ENCODE measurements around the gene PMFBP1.

The PMFBP1 gene

DNA sequence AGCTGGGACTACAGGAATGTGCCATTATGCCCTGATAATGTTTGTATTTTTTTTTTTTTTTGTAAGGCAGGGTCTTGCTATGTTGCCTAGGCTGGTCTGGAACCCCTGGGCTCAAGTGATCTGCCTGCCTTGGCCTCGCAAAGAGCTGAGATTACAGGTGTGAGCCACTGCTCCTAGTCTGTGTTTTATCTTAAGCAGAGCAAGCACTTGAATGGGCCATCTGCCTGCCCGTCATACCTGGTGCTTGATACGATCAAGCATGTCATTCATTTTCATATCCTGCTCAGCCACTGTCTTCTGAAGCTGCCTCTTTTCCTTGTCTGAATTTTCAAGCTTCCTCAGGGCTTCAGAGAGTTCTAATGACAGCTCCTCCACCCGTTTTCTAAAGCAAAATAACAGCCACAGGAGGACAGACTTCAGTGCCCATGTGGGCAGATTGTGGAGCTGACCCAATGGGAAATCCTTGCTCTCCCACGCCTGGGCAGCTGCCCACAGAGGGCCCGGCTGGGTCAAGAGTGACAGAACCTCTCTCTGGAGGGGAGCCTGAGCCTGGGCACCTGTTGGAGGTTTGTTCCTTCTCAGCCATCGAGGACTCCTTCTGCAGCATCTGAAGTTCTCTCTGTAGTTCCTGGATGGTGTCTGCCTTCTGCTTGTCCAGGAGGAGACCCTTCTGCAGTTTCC lies 41.8 kb downstream of the PMFBP1 start:
- DNase-seq = no peak

DNA sequence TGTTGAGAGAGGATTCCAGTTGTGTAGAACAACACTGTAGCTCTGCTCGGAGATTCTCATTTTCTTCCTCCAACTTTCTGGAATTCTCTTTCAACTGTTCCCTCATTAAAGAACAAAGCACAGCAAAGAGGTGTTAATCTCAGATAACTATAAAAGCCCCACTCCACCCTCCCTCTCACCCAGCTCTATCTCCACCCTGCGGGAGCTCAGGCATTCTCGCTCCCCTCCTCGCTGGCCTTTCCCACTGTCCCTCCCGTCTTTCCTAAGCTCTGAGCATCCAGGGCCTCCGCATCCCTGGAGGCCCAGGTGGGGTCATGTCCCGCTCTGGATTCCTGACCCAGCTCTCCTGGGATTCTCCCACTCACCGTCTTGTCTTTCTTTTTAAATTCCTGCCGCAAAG lies 43.3 kb downstream of the PMFBP1 start:
- DNase-seq = no peak

- DNase-seq = no peak
These were observed 45.6 kb downstream of the PMFBP1 start for GRCh38 chr16:72126429-72126765.

GRCh38 chr16:72125635-72126428 lies 46.1 kb downstream of the PMFBP1 start:
- DNase-seq = no peak

- DNase-seq = peak; percentile 37 to 60
These were observed 47.0 kb downstream of the PMFBP1 start for GRCh38 chr16:72124761-72125634.

DNA sequence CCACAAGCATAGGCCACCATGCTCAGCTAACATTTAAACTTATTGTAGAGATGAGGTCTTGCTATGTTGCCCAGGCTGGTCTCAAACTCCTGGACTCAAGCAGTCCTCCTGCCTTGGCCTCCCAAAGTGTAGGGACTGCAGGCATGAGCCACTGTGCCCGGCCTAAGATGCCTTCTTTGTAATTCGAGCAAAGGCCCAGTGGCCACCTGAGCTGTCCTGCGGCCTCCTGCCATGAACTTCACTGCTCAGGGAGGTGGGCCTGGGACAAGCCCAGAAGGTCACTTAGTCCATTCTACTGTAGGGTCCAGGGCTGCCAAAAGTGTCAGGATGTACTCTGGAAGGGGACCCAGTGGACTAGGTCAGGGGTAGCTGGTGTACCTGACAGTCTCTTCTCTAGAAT lies 47.8 kb downstream of the PMFBP1 start:
- no peak for DNase-seq

DNA sequence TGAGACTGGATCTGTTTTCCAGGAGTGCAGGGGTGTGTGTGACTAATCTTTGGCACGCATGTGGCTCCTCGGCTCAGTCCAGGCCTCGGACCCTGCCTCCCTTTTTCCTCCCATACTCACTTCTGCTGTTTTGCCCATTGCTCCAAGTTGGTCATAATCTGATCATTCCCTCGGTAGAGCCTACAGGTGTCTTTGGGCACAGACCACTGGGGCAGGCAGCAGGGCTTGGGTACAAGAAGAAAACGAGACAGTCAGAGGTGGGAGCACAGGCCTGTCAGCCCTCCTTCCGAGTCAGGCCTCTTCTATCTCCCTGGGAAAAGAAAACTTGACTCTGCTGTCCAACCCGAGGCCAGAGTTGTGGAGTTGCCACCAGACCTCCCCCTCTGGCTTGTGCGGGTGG lies 48.5 kb downstream of the PMFBP1 start:
- DNase-seq = no peak

- no peak for DNase-seq
These were observed 49.0 kb downstream of the PMFBP1 start for GRCh38 chr16:72122916-72123315.

- DNase-seq = no peak
These were observed 49.6 kb downstream of the PMFBP1 start for GRCh38 chr16:72122308-72122707.

DNA sequence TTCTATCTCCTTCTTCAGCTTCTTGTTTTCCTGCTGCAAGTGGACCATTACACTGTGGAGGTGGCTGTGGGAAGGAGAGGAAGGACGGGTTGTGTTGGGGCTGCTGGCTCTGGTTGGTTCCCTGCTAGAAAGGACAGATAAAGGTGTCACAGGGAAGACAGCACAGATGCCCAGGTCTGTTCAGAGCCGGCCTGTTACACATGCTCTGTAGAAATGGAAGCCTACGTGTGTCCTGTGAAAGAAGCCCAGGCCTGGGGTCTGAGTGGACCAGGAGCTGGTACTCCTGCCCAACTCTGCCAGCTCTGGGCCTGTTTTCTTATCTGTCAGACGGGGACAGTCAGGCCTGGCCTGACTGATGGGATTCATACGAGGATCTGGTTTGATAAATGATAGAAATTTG lies 51.9 kb downstream of the PMFBP1 start:
- no peak for DNase-seq

DNA sequence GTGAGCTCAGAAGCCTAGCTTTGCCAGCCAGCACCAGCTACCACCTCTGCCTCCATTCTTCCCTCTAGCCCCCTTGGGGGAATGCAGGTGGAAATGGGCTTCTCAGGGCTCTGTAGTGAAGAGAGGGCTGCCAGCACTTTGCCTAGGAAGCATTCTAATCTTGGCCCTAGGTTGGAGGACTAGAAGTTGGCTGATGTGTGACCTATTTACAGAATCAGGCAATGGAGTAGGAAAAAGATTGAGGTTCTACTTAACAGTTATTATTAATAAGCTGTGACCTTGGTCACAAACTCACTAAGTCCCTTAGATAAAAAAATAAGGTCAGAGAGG lies 58.4 kb downstream of the PMFBP1 start:
- DNase-seq = no peak

DNA sequence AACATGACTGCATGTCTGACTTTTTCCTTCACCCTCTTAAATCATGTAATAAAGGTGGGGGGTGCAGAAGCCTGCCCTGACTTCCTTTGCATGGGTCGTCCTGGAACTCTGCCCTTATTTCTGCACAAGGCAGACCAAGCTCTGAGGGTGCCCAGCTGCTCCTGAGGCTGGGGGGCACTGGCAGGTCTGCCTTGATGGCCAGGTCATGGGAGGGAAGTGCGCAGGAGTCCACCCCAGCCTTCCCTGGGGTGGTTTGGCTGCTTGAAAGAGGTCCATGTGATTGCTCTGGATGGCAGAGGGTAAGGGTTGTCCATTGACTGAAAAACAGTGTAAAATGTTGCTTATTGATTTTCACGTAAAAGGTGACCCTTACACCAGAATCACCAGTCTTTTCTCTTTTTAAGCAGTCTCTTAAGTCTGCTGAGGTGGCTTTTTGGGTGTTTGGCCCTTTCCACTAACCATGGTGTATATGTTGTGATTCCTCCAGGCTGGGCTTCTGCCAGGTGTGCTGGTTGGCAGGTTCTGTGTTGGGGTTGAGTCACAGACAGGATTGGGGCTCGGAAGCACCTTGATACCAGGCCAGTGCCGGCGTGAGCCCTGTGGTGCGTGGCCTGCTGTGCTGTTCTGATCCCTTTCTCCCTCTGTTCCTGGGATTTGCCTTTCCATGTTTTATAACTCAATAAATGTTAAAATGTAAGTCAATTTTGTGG lies 58.9 kb downstream of the PMFBP1 start:
- DNase-seq = no peak

DNA sequence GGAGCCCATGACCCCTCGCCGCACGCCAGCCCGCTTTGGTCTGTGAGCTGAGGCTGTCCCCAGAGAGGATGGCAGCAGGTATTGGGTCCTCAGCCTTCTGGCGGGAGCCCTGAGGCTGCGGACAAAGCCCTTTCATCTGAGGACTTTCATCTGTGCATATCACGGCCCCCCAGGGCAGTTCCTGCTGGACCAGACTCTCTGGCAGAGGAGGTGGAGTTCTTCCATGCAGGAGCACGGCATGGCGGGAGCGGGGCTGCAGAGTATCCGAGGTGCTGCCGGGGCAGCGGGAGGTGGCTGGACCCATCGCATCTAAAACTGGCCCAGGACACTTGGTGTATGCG lies 59.5 kb downstream of the PMFBP1 start:
- no peak for DNase-seq

DNA sequence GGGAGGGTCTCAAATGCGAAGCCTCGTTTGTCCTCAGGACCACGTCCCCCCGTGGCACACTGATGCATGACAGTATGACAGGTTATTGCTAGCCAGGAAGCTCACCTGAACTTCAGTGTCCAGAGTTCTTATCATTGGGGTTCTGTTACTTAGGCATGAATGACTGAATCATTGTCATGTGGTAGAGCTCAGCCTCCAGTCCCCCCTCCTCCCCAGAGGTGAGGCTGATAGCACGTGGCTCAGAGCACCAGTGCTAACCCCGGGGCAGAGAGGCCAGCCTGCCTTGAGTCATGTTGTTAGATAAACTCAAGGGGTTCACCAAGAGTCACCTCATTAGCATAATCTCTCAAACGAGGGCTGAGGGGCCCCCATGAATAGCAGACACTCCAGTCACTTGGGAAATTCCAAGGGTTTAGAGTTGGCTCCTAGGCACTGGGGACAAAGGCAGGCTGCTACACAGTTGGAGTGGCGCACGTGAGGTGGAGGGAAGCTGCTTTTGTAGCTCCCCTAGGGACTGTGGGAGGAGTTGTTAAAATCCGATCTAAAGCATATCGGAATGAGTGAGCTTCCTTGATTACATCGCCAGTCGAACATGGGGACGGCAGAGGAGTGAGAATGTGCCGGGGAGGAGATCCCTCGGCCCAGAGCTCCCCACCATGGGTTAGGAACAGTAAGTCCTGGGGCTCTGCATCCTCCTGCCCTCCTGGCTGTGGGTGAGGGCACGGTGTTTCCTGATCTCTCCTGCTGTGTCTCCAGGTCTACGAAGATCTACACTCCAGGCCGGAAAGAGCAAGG lies 60.1 kb downstream of the PMFBP1 start:
- no peak for DNase-seq

DNA sequence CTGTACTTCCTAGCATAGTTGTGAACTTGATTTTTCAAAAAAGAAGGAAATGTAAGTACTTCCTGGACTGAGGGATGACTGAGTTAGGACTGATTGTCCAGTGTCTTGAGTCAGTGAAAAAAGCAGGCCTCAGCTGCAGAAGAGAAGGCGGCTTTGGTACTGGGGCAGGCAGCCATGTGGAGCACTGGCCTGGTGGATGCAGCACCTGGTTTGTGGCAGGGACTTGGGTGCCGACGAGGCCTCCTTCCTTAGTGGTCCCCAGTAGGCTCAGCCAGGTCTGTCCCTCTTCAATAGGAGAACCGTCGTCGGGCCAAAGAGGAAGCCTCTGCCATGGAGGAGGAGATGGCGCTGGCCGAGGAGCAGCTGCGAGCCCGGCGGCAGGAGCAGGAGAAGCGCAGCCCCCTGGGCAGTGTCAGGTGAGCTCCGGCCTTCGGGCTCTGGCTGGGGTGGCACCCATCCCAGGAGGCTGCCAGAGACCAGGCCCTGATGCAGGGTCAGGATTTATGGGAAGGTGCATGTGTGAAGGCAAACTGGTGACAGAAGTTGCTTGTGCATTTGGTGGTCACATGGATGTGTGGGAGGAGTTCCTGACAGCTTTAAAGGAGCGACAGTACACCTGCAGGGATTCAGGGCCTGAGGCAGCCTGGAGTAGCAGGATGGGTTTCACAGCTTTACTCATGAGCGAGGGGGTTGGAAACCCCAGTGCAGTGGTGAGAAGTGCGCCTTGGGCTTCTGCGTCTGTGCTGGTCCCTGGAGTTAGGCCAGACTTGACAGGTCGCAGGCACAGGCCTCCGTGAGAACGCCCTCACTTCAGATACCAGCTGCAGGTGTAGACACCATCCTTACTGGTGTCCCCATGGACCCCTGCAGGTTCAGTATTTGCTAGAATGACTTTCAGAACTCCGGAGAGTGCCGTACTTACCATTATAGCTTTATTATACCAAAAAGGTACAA lies 61.0 kb downstream of the PMFBP1 start:
- no peak for DNase-seq

GRCh38 chr16:72109966-72110530 lies 61.9 kb downstream of the PMFBP1 start:
- no peak for DNase-seq

- DNase-seq = no peak
These were observed 62.7 kb downstream of the PMFBP1 start for GRCh38 chr16:72109300-72109699.

- no peak for DNase-seq
These were observed 63.4 kb downstream of the PMFBP1 start for GRCh38 chr16:72108353-72109102.

DNA sequence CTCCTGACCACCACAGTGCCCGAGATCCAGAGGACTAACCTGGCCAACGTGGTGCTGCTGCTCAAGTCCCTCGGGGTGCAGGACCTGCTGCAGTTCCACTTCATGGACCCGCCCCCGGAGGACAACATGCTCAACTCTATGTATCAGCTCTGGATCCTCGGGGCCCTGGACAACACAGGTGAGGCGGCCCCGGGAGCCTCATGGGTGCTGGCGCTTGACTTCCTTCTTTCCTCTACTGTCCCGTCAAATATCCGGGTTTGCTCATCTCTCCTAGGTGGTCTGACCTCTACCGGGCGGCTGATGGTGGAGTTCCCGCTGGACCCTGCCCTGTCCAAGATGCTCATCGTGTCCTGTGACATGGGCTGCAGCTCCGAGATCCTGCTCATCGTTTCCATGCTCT lies 64.6 kb downstream of the PMFBP1 start:
- no peak for DNase-seq

DNA sequence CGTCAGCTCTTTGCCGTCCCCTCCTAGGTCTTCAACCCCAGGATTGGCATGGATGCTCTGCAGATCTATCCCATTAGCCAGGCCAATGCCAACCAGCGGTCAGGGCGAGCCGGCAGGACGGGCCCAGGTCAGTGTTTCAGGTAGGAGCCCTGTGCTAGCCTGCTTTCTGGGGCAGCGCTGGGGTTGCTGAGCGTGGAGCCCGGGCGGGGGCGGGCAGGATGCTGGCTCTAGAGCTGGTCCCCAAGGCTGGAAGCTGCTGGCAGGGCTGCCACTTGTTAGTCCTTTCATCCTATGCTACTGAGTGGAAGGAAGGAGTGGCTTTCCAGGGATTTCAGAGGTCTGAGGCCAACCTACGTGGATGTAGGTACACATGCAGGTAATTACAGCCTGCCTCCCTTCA lies 66.0 kb downstream of the PMFBP1 start:
- DNase-seq = no peak
